Body of pancreas (tissue), 4 donors: Measurements from ENCODE around the gene UBALD2. TPM values are rescaled to one million over a fixed set of nuclear protein-coding genes. Genes with fewer than 3 reads are reported as not detected.
A peak's percentile ranks its signal among the peaks of the same experiment; 100 is the strongest.
"Not testable (repeated sequence)": the region's sequence is repeated elsewhere in the genome, so short reads cannot be mapped to it uniquely, and the experiment has no call there.

ENCODE experiments used
- ATAC-seq: fragments of 150-250 bp; one replicate; pipeline ENCODE4 v1.9.1; 2016
- DNase-seq, 4 donors: peaks; one replicate each; pipeline ENCODE4 v3.0.0-alpha.2; 2019
- H3K27ac ChIP-seq, 4 donors: fragments of 200-600 bp; sonication (generic); 1 replicate in 3 of 4; 2 replicates in 1 of 4; pipeline versions ENCODE4 v1.5.1 to v1.6.1; 2016 to 2019; ENCODE audit warnings: mild to moderate bottlenecking in 1 of 4, mixed read lengths in 1 of 4, moderate library complexity in 1 of 4
- H3K27me3 ChIP-seq, 2 donors: fragments of 200-600 bp; sonication (generic); one replicate each; pipeline ENCODE4 v1.6.0; 2016; ENCODE audit warnings: mild to moderate bottlenecking in 1 of 2
- H3K36me3 ChIP-seq, 2 donors: fragments of 200-600 bp; sonication (generic); replicated peaks in 1 of 2; 2 replicates each; pipeline ENCODE4 v1.5.1; 2016; ENCODE audit warnings: low read depth in 2 of 2; ENCODE audit not compliant: insufficient read depth in 1 of 2
- H3K4me1 ChIP-seq: fragments of 200-600 bp; sonication (generic); one replicate; pipeline ENCODE4 v1.6.0; 2016
- H3K4me3 ChIP-seq, 2 donors: fragments of 200-600 bp; sonication (generic); 1 replicate in 1 of 2; 2 replicates in 1 of 2; pipeline ENCODE4 v1.5.1; 2016 to 2019
- H3K9me3 ChIP-seq, 3 donors: fragments of 200-600 bp; sonication (generic); 1 replicate in 2 of 3; 2 replicates in 1 of 3; pipeline ENCODE4 v1.5.1; 2016
- POLR2A ChIP-seq, 3 donors: fragments of 450-650 bp; IDR thresholded peaks; one replicate each; pipeline ENCODE4 v1.6.1; 2016; ENCODE audit warnings: antibody characterized with exemption in 3 of 3, mild to moderate bottlenecking in 2 of 3
- WGBS, 2 donors: methylation state at CpG; one replicate each; pipeline ENCODE4 v1.1.5; 2017; 5-methylcytosine and 5-hydroxymethylcytosine counted together
- intact Hi-C: fragments of 100-400 bp; cut with DNase I; formaldehyde crosslinking; loops from one replicate; pipeline ENCODE4 v1.15.1; 2023
- total RNA-seq, 2 donors: library from RNA; depleted of rRNA; stranded (reverse); fragments of >200 nt; gene quantifications; one replicate each; pipeline ENCODE4 v1.1.0, GENCODE V29; 2016
- TF ChIP-seq, protein P1 (sequence below), 7 experiments: fragments of 450-650 bp in 4 of 7; fragments of 200-600 bp in 3 of 7; sonication (generic) in 3 of 7; IDR thresholded peaks; one replicate each; pipeline ENCODE4 v1.5.1; 2016 to 2019; ENCODE audit warnings: antibody characterized with exemption in 7 of 7

Gene UBALD2
- 1 to 10 TPM; 4.2 to 7.3 TPM for total RNA-seq

DNA sequence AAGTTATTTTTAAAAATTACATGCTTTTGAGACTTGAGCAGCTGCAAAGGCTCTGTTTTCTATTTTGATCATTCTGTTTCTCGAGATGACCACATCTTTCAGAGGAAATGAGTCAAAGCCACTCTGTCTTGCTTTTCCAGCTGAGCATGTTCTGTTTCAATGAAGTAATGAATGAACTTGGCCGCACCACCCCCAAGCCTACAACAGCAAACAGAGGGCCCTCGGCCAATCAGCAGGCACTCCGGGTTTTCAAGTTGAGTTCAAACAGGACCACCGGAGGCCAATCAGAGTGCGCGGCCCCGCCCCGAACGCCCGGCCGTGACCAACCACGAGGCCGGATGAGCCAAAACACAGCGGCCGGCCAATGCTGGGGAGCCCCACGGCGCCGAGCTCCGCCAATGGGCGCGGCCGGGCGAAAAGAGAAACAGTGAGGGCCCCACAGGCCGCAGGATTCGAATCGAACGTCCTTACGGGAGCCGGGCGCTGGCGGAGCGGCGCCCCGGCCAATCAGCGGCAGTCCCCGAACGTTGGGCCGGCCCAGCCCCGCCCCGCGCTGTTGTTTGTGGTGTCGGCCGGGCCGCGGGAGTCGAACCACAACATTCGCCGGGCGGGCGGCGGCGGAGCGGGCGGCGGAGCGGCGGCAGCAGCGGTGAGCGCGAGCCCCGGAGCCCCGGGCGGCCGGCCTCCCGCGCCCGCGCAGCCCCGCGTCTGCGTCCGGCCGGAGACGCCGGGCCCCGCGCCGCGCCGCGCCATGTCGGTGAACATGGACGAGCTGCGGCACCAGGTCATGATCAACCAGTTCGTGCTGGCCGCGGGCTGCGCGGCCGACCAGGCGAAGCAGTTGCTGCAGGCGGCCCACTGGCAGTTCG lies at the start of gene UBALD2:
Gene UBALD2, plus strand, starts transcription at position 594 of the 869 bp plus-strand sequence. Its CDS starts 158 bp downstream, at position 752.
- WGBS, 2 donors = 0 to 1% methylated on average over 7 to 77 of the region's 94 CpGs
- intact Hi-C loops = no loop called here

DNA sequence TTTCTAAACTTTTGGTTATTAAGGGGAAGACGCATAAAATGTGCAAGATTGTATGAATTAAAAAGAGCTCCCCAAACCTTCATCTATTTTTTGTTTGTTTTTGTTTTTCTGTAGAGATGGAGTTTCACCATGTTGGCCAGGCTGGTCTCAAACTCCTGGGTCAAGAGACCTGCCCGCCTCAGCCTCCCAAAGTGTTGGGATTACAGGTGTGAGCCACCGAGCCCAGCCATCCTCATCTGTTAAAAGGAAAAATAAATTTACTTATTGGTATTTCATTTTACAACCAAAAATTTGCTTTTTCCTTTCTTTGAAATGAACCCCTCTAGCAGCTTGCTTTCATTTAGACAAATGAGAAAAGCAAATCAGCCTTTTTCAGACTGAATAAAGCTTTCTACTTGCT lies 48.1 kb upstream of the UBALD2 start:
- Histone ChIP-seq H3K9me3 (no peaks in the 10 kb centered on the region), H3K36me3 (no peaks in the 10 kb centered on the region), H3K4me3 (no peak overlapping the region), H3K27me3 (no peaks in the 10 kb centered on the region), H3K27ac (no peak overlapping the region), H3K4me1 (no peaks in the 10 kb centered on the region)
- intact Hi-C loops = no loop called here
- WGBS, 2 donors = 95 to 96% methylated on average over 3 of the region's 3 CpGs
- TF ChIP-seq POLR2A (IDR thresholded peaks at IDR 0.05) = no peak
- TF ChIP-seq, protein P1, sequence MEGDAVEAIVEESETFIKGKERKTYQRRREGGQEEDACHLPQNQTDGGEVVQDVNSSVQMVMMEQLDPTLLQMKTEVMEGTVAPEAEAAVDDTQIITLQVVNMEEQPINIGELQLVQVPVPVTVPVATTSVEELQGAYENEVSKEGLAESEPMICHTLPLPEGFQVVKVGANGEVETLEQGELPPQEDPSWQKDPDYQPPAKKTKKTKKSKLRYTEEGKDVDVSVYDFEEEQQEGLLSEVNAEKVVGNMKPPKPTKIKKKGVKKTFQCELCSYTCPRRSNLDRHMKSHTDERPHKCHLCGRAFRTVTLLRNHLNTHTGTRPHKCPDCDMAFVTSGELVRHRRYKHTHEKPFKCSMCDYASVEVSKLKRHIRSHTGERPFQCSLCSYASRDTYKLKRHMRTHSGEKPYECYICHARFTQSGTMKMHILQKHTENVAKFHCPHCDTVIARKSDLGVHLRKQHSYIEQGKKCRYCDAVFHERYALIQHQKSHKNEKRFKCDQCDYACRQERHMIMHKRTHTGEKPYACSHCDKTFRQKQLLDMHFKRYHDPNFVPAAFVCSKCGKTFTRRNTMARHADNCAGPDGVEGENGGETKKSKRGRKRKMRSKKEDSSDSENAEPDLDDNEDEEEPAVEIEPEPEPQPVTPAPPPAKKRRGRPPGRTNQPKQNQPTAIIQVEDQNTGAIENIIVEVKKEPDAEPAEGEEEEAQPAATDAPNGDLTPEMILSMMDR (IDR thresholded peaks at IDR 0.05) = no peak
- DNase-seq (no peak), ATAC-seq (no peak)

More for the DNA sequence above, at the start of gene UBALD2:
- H3K27me3 ChIP-seq = no peaks in the 10 kb centered on the region
- H3K9me3 ChIP-seq = no peaks in the 10 kb centered on the region
- DNase-seq (peak; percentile 98 to 100 (median 100)), ATAC-seq (peak; percentile 89)
- H3K4me3 ChIP-seq = peak within 1 kb of the TSS; percentile 90 to 94
- H3K27ac ChIP-seq = peak within 1 kb of the TSS; percentile 86 to 96 (median 94)
- H3K36me3 ChIP-seq = no peaks in the 10 kb centered on the region
- peak; percentile 68 to 83 (median 80) for TF ChIP-seq POLR2A (IDR thresholded peaks at IDR 0.05)
- TF ChIP-seq, protein P1 (IDR thresholded peaks at IDR 0.05) = no peak
- peaks cover 85% of the 10 kb centered on the region for H3K4me1 ChIP-seq

DNA sequence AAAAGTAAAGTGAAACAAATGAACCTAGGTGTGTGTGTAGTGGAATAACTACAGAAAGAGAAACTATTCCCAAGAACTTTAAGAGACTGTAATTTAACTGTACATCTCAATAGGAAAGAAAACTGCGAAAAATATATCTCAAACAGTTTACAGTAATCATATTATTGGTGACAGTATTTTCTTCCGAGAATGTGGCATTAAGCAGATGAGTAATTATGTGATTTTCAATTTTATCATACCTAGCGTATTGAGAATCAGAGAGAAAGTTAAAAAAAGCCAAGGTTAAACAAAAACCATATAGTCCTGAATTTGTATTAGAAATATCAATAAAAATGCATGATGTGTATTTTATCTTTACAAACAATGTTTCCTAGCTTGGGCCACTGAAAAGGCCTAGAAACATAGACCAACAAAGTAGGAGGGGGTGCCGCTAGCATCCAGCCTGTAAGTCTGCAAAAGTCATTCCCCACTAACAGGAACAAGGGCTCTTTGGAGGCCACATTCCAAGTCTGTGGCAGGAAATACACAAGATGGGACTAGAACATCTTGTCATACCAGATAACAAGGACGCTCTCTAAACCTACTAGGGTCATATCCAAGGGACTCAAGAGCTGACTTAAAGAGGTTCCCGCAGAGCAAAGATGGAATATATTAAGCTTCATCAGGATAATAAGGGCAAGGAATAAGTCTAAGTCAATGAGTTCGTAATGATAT lies 45.3 kb upstream of the UBALD2 start:
- H3K9me3 ChIP-seq = no peaks in the 10 kb centered on the region
- no peak for TF ChIP-seq POLR2A (IDR thresholded peaks at IDR 0.05)
- TF ChIP-seq, protein P1 (IDR thresholded peaks at IDR 0.05) = no peak
- ATAC-seq (no peak), DNase-seq (no peak)
- H3K27ac ChIP-seq = no peak overlapping the region
- H3K27me3 ChIP-seq = no peaks in the 10 kb centered on the region
- no peaks in the 10 kb centered on the region for H3K36me3 ChIP-seq
- H3K4me3 ChIP-seq = no peak overlapping the region
- H3K4me1 ChIP-seq = no peaks in the 10 kb centered on the region
- intact Hi-C loops = no loop called here
- WGBS, 2 donors = 88 to 89% methylated on average over 7 of the region's 7 CpGs

DNA sequence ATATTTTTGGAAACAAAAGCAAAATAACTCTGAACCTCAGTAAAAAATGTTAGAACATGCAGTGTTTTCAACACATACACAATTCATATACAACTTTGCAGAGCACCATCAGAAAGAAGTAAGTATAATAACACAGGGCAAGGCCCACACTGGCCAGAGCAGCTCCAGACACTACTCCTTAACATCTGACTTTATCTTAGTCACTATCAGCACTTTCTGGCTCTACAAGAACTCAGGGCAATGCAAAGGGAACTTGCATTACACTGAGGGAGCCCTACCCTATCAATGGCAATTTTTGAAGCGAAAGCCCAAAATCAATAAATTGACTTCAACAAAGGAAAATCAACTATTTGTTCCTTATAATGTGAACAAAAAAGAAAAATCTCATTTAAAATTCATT lies 41.3 kb upstream of the UBALD2 start:
- 90 to 96% methylated on average over 1 of the region's 1 CpG for WGBS, 2 donors
- ATAC-seq = no peak
- Histone ChIP-seq H3K9me3 (no peaks in the 10 kb centered on the region), H3K27me3 (no peaks in the 10 kb centered on the region), H3K36me3 (no peaks in the 10 kb centered on the region), H3K27ac (no peak overlapping the region), H3K4me1 (no peaks in the 10 kb centered on the region), H3K4me3 (no peak overlapping the region)
- TF ChIP-seq, protein P1 (IDR thresholded peaks at IDR 0.05) = no peak
- no peak for TF ChIP-seq POLR2A (IDR thresholded peaks at IDR 0.05)
- intact Hi-C loops = no loop called here
- DNase-seq = no peak

DNA sequence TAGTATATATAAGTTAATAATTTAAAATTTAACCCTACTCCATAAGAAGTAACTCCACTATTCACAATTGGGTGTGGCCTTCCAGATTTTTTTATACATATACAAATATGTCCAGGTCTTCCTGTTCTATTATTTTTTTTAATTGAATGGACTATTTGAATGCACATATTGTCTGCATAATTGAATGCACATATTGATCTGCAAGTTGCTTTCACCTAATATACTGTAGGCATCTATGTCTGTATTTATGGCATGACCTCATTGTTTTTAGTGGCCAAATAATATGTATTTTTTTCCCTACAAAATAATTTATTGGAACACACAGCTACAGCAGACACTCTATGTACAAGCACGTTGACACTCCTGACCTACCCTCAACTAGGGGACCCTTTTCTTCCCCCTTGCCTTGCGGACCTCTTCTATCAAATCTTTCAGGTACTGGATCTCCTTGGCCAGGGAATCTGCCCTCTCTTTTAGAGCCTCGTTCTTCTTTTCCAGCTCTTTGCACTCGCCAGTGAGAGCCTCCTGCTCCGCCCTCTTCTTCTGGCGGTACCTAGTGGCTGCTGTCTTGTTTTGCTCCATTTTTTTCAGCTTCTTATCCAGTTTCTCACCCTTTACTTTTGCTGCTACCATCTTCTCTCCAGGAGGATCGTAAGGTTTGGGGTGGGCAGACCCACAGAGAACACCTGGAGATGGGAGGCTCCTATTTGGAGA lies 39.6 kb upstream of the UBALD2 start:
- H3K27ac ChIP-seq, H3K4me3 ChIP-seq, H3K4me1 ChIP-seq, ATAC-seq, H3K9me3 ChIP-seq, H3K36me3 ChIP-seq, intact Hi-C loops, H3K27me3 ChIP-seq, DNase-seq: not testable (repeated sequence)
- WGBS, 2 donors = 82 to 85% methylated on average over 7 of the region's 7 CpGs

DNA sequence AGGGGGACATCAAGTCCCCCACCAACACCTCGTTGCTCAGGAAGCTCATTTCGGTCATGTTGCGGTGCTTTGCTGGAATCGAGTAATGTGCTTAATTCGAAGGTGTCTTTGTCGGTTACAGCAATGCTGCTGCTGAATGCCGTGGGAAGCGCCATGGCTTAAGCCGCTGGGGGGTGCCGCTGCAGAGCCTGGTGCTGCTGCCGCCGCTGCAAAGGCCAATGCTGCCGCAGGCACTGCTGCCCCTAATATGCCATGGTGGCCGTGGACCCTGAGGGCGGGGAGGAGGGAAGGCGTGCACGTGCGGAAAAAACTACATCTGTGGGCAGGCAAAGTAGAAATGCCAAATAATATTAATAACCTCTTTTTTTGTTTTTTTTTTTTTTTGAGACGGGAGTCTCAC lies 38.4 kb upstream of the UBALD2 start:
- H3K36me3 ChIP-seq, intact Hi-C loops: not testable (repeated sequence)
- WGBS, 2 donors = 84 to 87% methylated on average over 14 to 19 of the region's 19 CpGs

More for the DNA sequence above, 38.4 kb upstream of the UBALD2 start:
- DNase-seq, H3K27me3 ChIP-seq, H3K4me1 ChIP-seq, H3K4me3 ChIP-seq, ATAC-seq, H3K9me3 ChIP-seq, H3K27ac ChIP-seq: not testable (repeated sequence)
